Activated T-helper 1 cell treated with anti-CD3 and anti-CD28 coated beads, Interleukin-12 subunit alpha, Interleukin-12 subunit beta, Interleukin-2, Interleukin-4 antibody, amounts not matched to agents 30 ng/mL and 10 ng/mL and 1 ng/mL, durations not matched to agents 14 hours and 24 hours and 36 hours (primary cell): ENCODE data around the gene MMP21. TPM values are rescaled to one million over a fixed set of nuclear protein-coding genes. Genes with fewer than 3 reads are reported as not detected.

Experiments used
- DNase-seq: peaks from one replicate; pipeline ENCODE4 v3.0.0; 2021; ENCODE audit warnings: low spot score
- H3K27ac Mint-ChIP-seq: one replicate; pipeline ENCODE4 v1.8.0; 2021; ENCODE audit warnings: mild to moderate bottlenecking, mixed read lengths
- H3K27me3 Mint-ChIP-seq: one replicate; pipeline ENCODE4 v1.8.0; 2022; ENCODE audit warnings: mild to moderate bottlenecking, moderate library complexity, mixed read lengths; ENCODE audit not compliant: insufficient read depth
- H3K36me3 Mint-ChIP-seq: one replicate; pipeline ENCODE4 v1.8.0; 2021; ENCODE audit warnings: low read depth, mixed read lengths
- H3K4me1 Mint-ChIP-seq: one replicate; pipeline ENCODE4 v1.8.0; 2021; ENCODE audit warnings: low read depth, mixed read lengths
- H3K4me3 Mint-ChIP-seq: one replicate; pipeline ENCODE4 v1.8.0; 2021; ENCODE audit warnings: mild to moderate bottlenecking, moderate library complexity, mixed read lengths
- H3K9me3 Mint-ChIP-seq: one replicate; pipeline ENCODE4 v1.8.0; 2021; ENCODE audit warnings: mixed read lengths
- intact Hi-C: fragments of 100-400 bp; cut with micrococcal nuclease; formaldehyde crosslinking; loops from one replicate; pipeline ENCODE4 v1.15.1; 2024
- total RNA-seq: library from RNA; stranded (reverse); gene quantifications from 2 replicates; pipeline ENCODE4 v1.2.3, GENCODE V29; 2022

The MMP21 gene
- total RNA-seq, 1 donor from 2014 or later = not detected

- Mint-ChIP-seq H3K4me3 (no peak overlapping the region), H3K9me3 (no peaks in the 10 kb centered on the region)
Observed at GRCh38 chr10:125802131-125802530, 26.5 kb upstream of the MMP21 start.

GRCh38 chr10:125801574-125801973 lies 26.0 kb upstream of the MMP21 start:
- no peak for DNase-seq
- no peaks in the 10 kb centered on the region for H3K27me3 Mint-ChIP-seq
- H3K9me3 Mint-ChIP-seq = no peaks in the 10 kb centered on the region
- H3K4me3 Mint-ChIP-seq = no peak overlapping the region
- no peak overlapping the region for H3K27ac Mint-ChIP-seq
- intact Hi-C loops = no loop called here
- H3K4me1 Mint-ChIP-seq = no peaks in the 10 kb centered on the region
- H3K36me3 Mint-ChIP-seq = peaks cover 7% of the 10 kb centered on the region

More at GRCh38 chr10:125802131-125802530, 26.5 kb upstream of the MMP21 start:
- intact Hi-C loops = no loop called here
- no peak for DNase-seq
- no peaks in the 10 kb centered on the region for H3K4me1 Mint-ChIP-seq
- H3K27me3 Mint-ChIP-seq = no peaks in the 10 kb centered on the region
- no peak overlapping the region for H3K27ac Mint-ChIP-seq
- H3K36me3 Mint-ChIP-seq = peaks cover 10% of the 10 kb centered on the region

- Mint-ChIP-seq H3K27ac (no peak overlapping the region), H3K4me1 (no peaks in the 10 kb centered on the region), H3K9me3 (no peaks in the 10 kb centered on the region), H3K27me3 (no peaks in the 10 kb centered on the region), H3K4me3 (no peak overlapping the region), H3K36me3 (peaks cover 5% of the 10 kb centered on the region)
- intact Hi-C loops = no loop called here
- DNase-seq = no peak
Observed at GRCh38 chr10:125799451-125800182, 24.0 kb upstream of the MMP21 start.

DNA sequence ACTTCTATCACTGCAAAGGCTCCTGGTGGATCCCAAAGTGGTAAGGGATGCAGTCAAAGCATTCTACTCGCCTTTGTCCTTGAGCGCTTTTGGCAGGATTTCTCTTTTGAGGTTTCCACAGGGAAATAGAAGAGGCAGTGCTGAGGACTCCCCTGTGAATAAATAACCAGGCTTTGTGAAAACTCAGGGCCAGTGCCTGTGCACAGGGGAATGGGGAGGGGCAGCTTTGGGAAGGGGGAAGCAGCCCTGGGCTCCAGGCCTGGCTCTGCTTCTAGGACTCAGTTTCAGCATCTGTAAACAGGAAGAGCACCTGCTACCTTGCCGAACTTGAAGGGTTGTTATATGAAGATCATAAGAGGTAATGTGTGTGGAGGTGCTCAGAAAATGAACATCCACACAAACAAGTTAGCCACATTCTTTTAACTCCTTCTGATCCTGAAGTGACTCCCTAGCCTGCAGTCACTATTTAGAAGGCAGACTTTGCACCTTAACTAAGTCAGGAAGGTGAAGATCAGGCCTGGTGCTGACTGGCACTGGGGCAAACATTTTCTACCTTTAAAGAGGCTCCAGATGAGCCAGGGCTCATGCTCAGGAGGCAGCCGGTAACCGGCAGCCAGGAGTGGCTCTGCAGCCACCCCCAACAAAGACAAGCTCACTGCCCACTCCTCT lies 22.5 kb upstream of the MMP21 start:
- Mint-ChIP-seq H3K4me3 (no peak overlapping the region), H3K27ac (no peak overlapping the region), H3K27me3 (no peaks in the 10 kb centered on the region), H3K4me1 (no peaks in the 10 kb centered on the region), H3K9me3 (no peaks in the 10 kb centered on the region), H3K36me3 (peaks cover 13% of the 10 kb centered on the region)
- no peak for DNase-seq
- intact Hi-C loops = no loop called here

DNA sequence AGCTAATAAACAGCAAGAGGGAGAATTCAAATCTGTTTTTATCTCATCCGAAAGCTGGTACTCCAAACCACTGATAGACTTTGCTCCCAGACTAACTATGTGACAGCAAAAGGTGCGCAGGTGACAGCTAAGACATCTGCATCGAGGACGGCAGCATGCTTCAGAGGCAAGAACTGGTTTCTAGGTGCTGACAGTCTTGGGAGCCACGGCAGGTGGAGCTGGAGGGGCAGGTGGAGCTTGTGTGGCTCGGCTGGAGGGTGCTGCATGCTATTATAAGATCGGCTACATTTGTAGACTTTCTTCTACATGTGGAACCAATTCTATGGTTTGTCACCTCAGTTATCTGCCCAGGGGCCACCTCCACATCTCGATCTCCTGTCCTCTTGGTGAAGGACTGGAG lies 21.8 kb upstream of the MMP21 start:
- H3K36me3 Mint-ChIP-seq = peaks cover 13% of the 10 kb centered on the region
- no peak for DNase-seq
- intact Hi-C loops = no loop called here
- no peak overlapping the region for H3K4me3 Mint-ChIP-seq
- no peaks in the 10 kb centered on the region for H3K27me3 Mint-ChIP-seq
- no peaks in the 10 kb centered on the region for H3K9me3 Mint-ChIP-seq
- no peak overlapping the region for H3K27ac Mint-ChIP-seq
- H3K4me1 Mint-ChIP-seq = no peaks in the 10 kb centered on the region

DNA sequence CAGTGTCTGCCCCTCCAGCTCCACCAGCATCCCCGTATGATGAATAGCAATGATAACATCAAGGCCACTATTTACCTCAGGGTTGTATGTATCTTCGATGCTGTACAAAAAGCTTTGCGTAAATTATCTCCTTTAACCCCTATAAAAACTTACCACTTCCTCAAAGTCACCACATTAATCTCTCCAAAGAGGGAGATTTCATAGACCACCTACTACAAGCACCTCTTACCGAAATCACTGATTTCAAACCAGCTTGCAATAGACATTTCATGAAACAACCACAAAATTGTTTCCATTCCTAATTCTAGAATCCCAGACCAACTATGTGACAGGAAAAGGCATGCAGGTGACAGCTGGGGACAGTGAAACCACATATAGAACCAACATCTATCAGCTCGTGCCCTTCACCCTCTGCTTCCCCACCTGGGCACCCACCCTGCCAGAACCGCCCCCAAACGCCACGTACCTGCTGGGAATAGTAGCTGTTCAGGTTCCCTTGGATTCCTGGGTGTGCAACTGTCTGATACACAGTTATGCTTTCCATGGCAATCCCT lies 20.1 kb upstream of the MMP21 start:
- no peaks in the 10 kb centered on the region for H3K9me3 Mint-ChIP-seq
- no peak for DNase-seq
- intact Hi-C loops = no loop called here
- no peaks in the 10 kb centered on the region for H3K4me1 Mint-ChIP-seq
- no peak overlapping the region for H3K4me3 Mint-ChIP-seq
- H3K27me3 Mint-ChIP-seq = no peaks in the 10 kb centered on the region
- H3K36me3 Mint-ChIP-seq = peaks cover 11% of the 10 kb centered on the region
- H3K27ac Mint-ChIP-seq = no peak overlapping the region

GRCh38 chr10:125795128-125795527 lies 19.5 kb upstream of the MMP21 start:
- H3K27ac Mint-ChIP-seq = no peak overlapping the region
- no peaks in the 10 kb centered on the region for H3K4me1 Mint-ChIP-seq
- intact Hi-C loops = no loop called here
- no peak overlapping the region for H3K4me3 Mint-ChIP-seq
- no peaks in the 10 kb centered on the region for H3K9me3 Mint-ChIP-seq
- no peaks in the 10 kb centered on the region for H3K27me3 Mint-ChIP-seq
- no peak for DNase-seq
- H3K36me3 Mint-ChIP-seq = peaks cover 11% of the 10 kb centered on the region

GRCh38 chr10:125792342-125793300 lies 17.0 kb upstream of the MMP21 start:
- Mint-ChIP-seq H3K36me3 (peaks cover 11% of the 10 kb centered on the region), H3K4me3 (no peak overlapping the region), H3K27ac (no peak overlapping the region), H3K9me3 (no peaks in the 10 kb centered on the region), H3K27me3 (no peaks in the 10 kb centered on the region), H3K4me1 (peaks cover 12% of the 10 kb centered on the region)
- intact Hi-C loops = no loop called here
- DNase-seq = no peak

GRCh38 chr10:125788156-125789034 lies 12.8 kb upstream of the MMP21 start:
- Mint-ChIP-seq H3K27me3 (no peaks in the 10 kb centered on the region), H3K4me3 (no peak overlapping the region), H3K27ac (no peak overlapping the region), H3K36me3 (peaks cover 2% of the 10 kb centered on the region), H3K4me1 (peaks cover 13% of the 10 kb centered on the region), H3K9me3 (no peaks in the 10 kb centered on the region)
- DNase-seq = no peak
- intact Hi-C loops = no loop called here

GRCh38 chr10:125785791-125786190 lies 10.2 kb upstream of the MMP21 start:
- no peak for DNase-seq
- Mint-ChIP-seq H3K4me1 (peaks cover 13% of the 10 kb centered on the region), H3K27me3 (no peaks in the 10 kb centered on the region), H3K9me3 (no peaks in the 10 kb centered on the region), H3K4me3 (no peak overlapping the region), H3K36me3 (no peaks in the 10 kb centered on the region), H3K27ac (no peak overlapping the region)
- intact Hi-C loops = no loop called here

GRCh38 chr10:125783957-125784356 lies 8.3 kb upstream of the MMP21 start:
- Mint-ChIP-seq H3K9me3 (no peaks in the 10 kb centered on the region), H3K4me1 (peaks cover 13% of the 10 kb centered on the region), H3K36me3 (no peaks in the 10 kb centered on the region), H3K27ac (no peak overlapping the region), H3K4me3 (no peak overlapping the region), H3K27me3 (no peaks in the 10 kb centered on the region)
- intact Hi-C loops = no loop called here
- no peak for DNase-seq

- Mint-ChIP-seq H3K4me3 (no peak overlapping the region), H3K4me1 (peaks cover 8% of the 10 kb centered on the region), H3K27ac (no peak overlapping the region), H3K9me3 (no peaks in the 10 kb centered on the region), H3K36me3 (no peaks in the 10 kb centered on the region), H3K27me3 (no peaks in the 10 kb centered on the region)
- DNase-seq = no peak
- intact Hi-C loops = no loop called here
Observed at GRCh38 chr10:125783408-125783807, 7.8 kb upstream of the MMP21 start.
